Panc1 (cell line): ENCODE results near the gene CDHR5. TPM values are rescaled to one million over a fixed set of nuclear protein-coding genes. Genes with fewer than 3 reads are reported as not detected.
"Not testable (repeated sequence)": the region's sequence is repeated elsewhere in the genome, so short reads cannot be mapped to it uniquely, and the experiment has no call there.

ENCODE experiments used
- ATAC-seq: fragments of 200-7000 bp; cut with Tn5 transposase; 2 replicates; pipeline ENCODE4 v1.9.1; 2020; ENCODE audit warnings: mild to moderate bottlenecking, moderate library complexity
- BruUV-seq: library from RNA; stranded (reverse); fragments of 400-500 nt; replicated peaks from 2 replicates; lab custom pipeline; 2021; lab: Mats Ljungman, UMichigan
- CTCF ChIA-PET: fragments of 300-600 bp; sonication (Branson Sonifier 250); formaldehyde crosslinking; loops from one replicate; lab custom pipeline; 2022; ENCODE audit warnings: antibody characterized with exemption; lab: Charles Lee
- POLR2A ChIA-PET: fragments of 300-600 bp; sonication (Branson Sonifier 250); formaldehyde crosslinking; loops from one replicate; lab custom pipeline; 2022; ENCODE audit warnings: antibody characterized with exemption; lab: Charles Lee
- DNase-seq: peaks from one replicate; pipeline ENCODE4 v3.0.0-alpha.2; 2010; ENCODE audit warnings: low read depth, low spot score
- H3K27ac ChIP-seq: 2 replicates; pipeline ENCODE4 v1.5.1; 2011; ENCODE audit warnings: mild to moderate bottlenecking, low read length, inconsistent platforms
- H3K27me3 ChIP-seq: fragments of 200-500 bp; sonication (Bioruptor generic); 2 replicates; pipeline ENCODE4 v1.6.0; 2014; ENCODE audit warnings: low read length, inconsistent platforms; ENCODE audit not compliant: control insufficient read depth, insufficient read depth
- H3K36me3 ChIP-seq: fragments of 200-500 bp; sonication (Bioruptor generic); 2 replicates; pipeline ENCODE4 v1.5.1; 2014; ENCODE audit warnings: inconsistent platforms, mild to moderate bottlenecking, low read length, moderate library complexity; ENCODE audit not compliant: control insufficient read depth, insufficient read depth
- H3K4me1 ChIP-seq: 2 replicates; pipeline ENCODE4 v1.5.1; 2011; ENCODE audit warnings: inconsistent platforms, mild to moderate bottlenecking, low read length, moderate library complexity; ENCODE audit not compliant: control insufficient read depth, insufficient read depth
- H3K4me3 ChIP-seq, 2 experiments: 2 replicates each; pipeline ENCODE4 v1.5.1; 2011 to 2012; ENCODE audit warnings: low read depth in 2 of 2, low read length in 2 of 2, mild to moderate bottlenecking in 2 of 2, inconsistent platforms in 1 of 2, moderate library complexity in 1 of 2
- H3K9me3 ChIP-seq: fragments of 200-500 bp; sonication (Bioruptor generic); 2 replicates; pipeline ENCODE4 v1.5.1; 2014; ENCODE audit warnings: low read depth, mild to moderate bottlenecking, inconsistent platforms, low read length, moderate library complexity; ENCODE audit not compliant: control insufficient read depth, insufficient read depth
- CTCF ChIP-seq: fragments of 450-650 bp; IDR thresholded peaks from 2 replicates; pipeline ENCODE4 v1.5.1; 2017; ENCODE audit warnings: mild to moderate bottlenecking
- POLR2AphosphoS5 ChIP-seq: IDR thresholded peaks from 2 replicates; pipeline ENCODE4 v1.6.1; 2012; ENCODE audit warnings: mild to moderate bottlenecking, low read depth, low read length, moderate library complexity
- REST ChIP-seq, 2 experiments: IDR thresholded peaks; 2 replicates each; pipeline ENCODE4 v1.6.1; 2011 to 2012; ENCODE audit warnings: low read depth in 2 of 2, control low read depth in 1 of 2, low read length in 1 of 2, mild to moderate bottlenecking in 1 of 2, moderate library complexity in 1 of 2; ENCODE audit not compliant: insufficient read depth in 1 of 2
- SIN3A ChIP-seq: IDR thresholded peaks from 2 replicates; pipeline ENCODE4 v1.6.1; 2012; ENCODE audit warnings: low read depth, mild to moderate bottlenecking, low read length, moderate library complexity, borderline replicate concordance; ENCODE audit not compliant: insufficient read depth
- TCF7L2 ChIP-seq: IDR thresholded peaks from 2 replicates; pipeline ENCODE4 v1.6.1; 2011; ENCODE audit warnings: mild to moderate bottlenecking, low read depth, low read length, inconsistent platforms
- in situ Hi-C: cut with HindIII; loops from 2 replicates; pipeline ENCODE4 v1.10.0; 2016; ENCODE audit warnings: low sequenced_read_pairs, low pct_unique_long_range_greater_than_20kb
- intact Hi-C: fragments of 100-400 bp; cut with micrococcal nuclease; formaldehyde crosslinking; loops from one replicate; pipeline ENCODE4 v1.10.0; 2022; ENCODE audit not compliant: unreplicated experiment
- total RNA-seq: library from RNA; stranded (reverse); gene quantifications from one replicate; pipeline ENCODE4 v1.2.1, GENCODE V29; 2021; ENCODE audit not compliant: unreplicated experiment

The CDHR5 gene
- total RNA-seq, 1 experiment from 2014 or later, result not detected

- TF ChIP-seq POLR2AphosphoS5 (no peak), CTCF (no peak), SIN3A (no peak), REST (IDR thresholded peaks at IDR 0.05; ENCODE audit: insufficient read depth in 1 of 2, low read depth in 2 of 2, low read length in 1 of 2) (no peak), TCF7L2 (no peak)
- DNase-seq, result no peak
- ChIA-PET CTCF (no interaction called here), POLR2A (no interaction called here)
- no peak overlapping the region for H3K4me3 ChIP-seq
- in situ Hi-C loops, result no loop called here
- no peaks in the 10 kb centered on the region for H3K4me1 ChIP-seq
- H3K27me3 ChIP-seq, result no peaks in the 10 kb centered on the region
- no peak for ATAC-seq
- H3K27ac ChIP-seq, result no peak overlapping the region
- H3K36me3 ChIP-seq, result no peaks in the 10 kb centered on the region
- H3K9me3 ChIP-seq, result no peaks in the 10 kb centered on the region
- intact Hi-C loops, result no loop called here
- BruUV-seq, result no TSS peak
These were observed 29.1 kb upstream of the CDHR5 start for GRCh38 chr11:653837-654236.

GRCh38 chr11:653136-653535 is 28.4 kb upstream of the CDHR5 start:
- POLR2A ChIA-PET, in situ Hi-C loops: not testable (repeated sequence)

GRCh38 chr11:650482-650881 is 25.7 kb upstream of the CDHR5 start:
- intact Hi-C loops (no loop called here), in situ Hi-C loops (no loop called here)
- no peak for DNase-seq
- ATAC-seq, result no peak
- ChIA-PET CTCF (interaction anchor here (0.7 kb wide), 1 partner anchor 96 kb away, joined by 3 read pairs; no protein-coding TSS in a partner anchor), POLR2A (no interaction called here)
- Histone ChIP-seq H3K36me3 (no peaks in the 10 kb centered on the region), H3K9me3 (no peaks in the 10 kb centered on the region), H3K4me1 (no peaks in the 10 kb centered on the region), H3K4me3 (no peak overlapping the region), H3K27ac (no peak overlapping the region), H3K27me3 (no peaks in the 10 kb centered on the region)
- no TSS peak for BruUV-seq
- TF ChIP-seq SIN3A (no peak), POLR2AphosphoS5 (no peak)

More at GRCh38 chr11:653136-653535, 28.4 kb upstream of the CDHR5 start:
- CTCF ChIA-PET, H3K36me3 ChIP-seq, DNase-seq, intact Hi-C loops, H3K27ac ChIP-seq, BruUV-seq, H3K4me3 ChIP-seq, H3K27me3 ChIP-seq, ATAC-seq, H3K9me3 ChIP-seq, H3K4me1 ChIP-seq: not testable (repeated sequence)

- H3K36me3 ChIP-seq, H3K4me3 ChIP-seq, intact Hi-C loops, H3K9me3 ChIP-seq, H3K27me3 ChIP-seq, BruUV-seq, ATAC-seq, CTCF ChIA-PET, DNase-seq, in situ Hi-C loops, H3K27ac ChIP-seq, H3K4me1 ChIP-seq: not testable (repeated sequence)
- POLR2A ChIA-PET, result interaction anchor here (0.7 kb wide), 1 partner anchor 128 kb away, joined by 3 read pairs; no protein-coding TSS in a partner anchor
These were observed 23.0 kb upstream of the CDHR5 start for GRCh38 chr11:647672-648158.
